NCI-H526 treated with DMSO at 0.1 percent for 48 hours (cell line): Measurements from ENCODE around the gene TBKBP1.
"Not testable (repeated sequence)": the region's sequence is repeated elsewhere in the genome, so short reads cannot be mapped to it uniquely, and the experiment has no call there.

Experiments used
- DNase-seq: peaks from one replicate; lab custom pipeline; 2025; lab: John Stamatoyannopoulos, UW

Gene TBKBP1

DNA sequence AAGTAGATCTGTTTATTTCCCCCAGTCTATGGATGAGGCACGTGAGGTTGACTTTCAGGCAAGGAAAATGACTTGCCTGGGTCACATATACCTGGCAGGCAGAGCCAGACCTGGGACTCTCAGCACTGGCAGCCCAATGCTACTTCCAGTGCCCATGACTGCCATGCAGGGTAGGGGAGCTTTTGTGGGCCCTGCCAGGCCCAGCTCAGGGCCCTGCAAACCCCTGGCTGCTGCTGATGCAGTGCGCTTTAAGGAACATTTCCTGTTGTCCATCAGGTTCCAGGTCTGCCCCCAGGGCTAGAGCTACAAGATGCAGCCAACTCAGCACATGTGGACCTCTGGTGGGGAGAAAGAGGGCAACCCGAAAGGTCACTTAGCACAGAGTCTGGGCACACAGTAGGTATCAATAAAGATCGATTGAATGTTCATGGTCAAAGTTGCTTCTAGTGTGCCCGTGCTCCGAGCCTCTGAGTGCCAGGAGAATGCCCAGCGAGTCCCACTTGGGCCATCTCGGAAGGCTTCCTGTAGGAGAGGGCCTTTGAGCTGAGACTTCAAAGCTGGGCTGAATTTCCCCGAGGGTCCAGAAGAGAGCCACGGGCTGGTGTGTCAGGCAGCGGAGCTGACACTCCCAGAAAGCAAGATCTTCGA, 38.6 kb downstream of the TBKBP1 start:
- no peak for DNase-seq

DNA sequence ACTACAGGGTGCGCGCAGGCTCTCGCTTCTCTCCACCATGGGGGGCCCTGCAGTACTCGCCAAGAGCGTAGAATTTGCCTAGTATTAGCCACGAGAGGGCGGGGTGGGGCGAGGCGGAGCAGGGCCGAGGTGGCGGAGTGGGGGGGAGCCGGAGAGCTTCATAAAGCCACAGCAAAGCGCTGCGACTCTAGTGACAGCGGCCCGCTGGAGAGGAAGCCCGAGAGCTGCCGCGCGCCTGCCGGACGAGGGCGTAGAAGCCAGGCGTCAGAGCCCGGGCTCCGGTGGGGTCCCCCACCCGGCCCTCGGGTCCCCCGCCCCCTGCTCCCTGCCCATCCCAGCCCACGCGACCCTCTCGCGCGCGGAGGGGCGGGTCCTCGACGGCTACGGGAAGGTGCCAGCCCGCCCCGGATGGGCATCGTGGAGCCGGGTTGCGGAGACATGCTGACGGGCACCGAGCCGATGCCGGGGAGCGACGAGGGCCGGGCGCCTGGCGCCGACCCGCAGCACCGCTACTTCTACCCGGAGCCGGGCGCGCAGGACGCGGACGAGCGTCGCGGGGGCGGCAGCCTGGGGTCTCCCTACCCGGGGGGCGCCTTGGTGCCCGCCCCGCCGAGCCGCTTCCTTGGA, 39.2 kb downstream of the TBKBP1 start, which contains the start of gene TBX21:
Gene TBX21 (plus strand): TSS at position 190 of the 627 bp plus-strand sequence. CDS start 219 bp downstream, at position 409.
- peak; percentile 50 for DNase-seq

GRCh38 chr17:47733674-47734410, 39.9 kb downstream of the TBKBP1 start:
- no peak for DNase-seq

GRCh38 chr17:47735139-47735464, 41.1 kb downstream of the TBKBP1 start:
- DNase-seq = no peak

- no peak for DNase-seq
Measured at GRCh38 chr17:47735536-47736011, 41.6 kb downstream of the TBKBP1 start.

DNA sequence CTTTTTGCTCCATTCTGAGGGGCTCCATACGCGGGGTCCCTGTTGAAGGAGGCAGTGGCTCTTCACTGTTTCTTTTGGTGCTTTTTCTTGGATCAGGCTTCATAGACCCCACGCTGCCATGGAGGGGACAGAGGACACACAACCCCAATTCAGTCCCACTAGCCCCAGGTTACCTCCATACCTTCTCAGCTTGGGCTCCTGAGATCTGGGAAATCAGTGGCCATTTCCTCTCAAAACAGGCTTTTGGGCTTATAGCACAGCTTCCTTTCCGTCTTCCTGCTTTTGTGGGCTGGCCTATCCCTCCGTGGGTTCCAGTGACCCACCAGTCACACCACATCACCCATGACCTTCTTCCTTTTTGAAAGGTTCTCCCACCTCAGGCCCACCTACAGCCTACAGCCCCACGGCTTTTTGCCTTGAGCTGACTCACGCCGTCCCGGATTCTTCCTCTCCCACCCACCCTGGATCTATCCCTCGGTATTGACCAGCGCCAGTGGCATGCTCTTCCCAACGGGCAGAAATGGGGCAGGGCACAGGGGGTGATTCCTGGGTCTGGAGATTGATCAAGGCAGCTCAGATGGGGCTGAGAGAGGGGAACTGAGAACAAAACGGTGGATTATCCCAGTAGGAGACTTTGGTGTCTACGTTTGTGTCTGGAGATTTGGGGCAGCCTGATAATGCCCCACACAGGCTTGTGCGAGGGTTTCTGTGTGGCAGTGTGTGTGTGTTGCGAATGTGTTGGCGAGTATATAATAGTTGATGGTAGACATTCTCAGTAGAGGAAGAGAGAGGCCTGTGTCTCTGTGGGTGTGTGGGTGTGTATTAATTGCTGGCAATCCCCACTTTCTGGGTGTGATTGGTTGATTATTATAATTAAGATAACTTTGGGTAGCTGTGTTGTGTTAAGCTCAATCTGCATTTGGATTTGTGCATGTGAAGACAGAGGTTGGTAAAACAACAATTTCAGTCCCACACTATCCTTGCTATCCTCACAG, 42.8 kb downstream of the TBKBP1 start:
- no peak for DNase-seq

- DNase-seq = no peak
Measured at GRCh38 chr17:47738178-47738577, 44.2 kb downstream of the TBKBP1 start.

GRCh38 chr17:47739150-47739549, 45.2 kb downstream of the TBKBP1 start:
- DNase-seq = no peak

DNA sequence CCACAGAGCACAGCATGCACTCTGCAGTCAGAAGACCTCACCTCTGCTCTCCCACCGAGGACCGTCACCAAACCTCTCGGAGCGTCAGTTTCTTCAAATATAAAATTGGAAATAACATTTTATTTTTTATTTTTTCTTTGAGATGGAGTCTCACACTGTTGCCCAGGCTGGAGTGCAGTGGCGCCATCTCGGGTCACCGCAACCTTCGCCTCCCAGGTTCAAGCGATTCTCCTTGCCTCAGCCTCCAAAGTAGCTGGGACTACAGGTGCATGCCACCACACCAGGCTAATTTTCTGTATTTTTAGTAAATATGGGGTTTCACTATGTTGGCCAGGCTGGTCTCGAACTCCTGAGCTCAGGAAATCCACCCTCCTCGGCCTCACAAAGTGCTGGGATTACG, 46.0 kb downstream of the TBKBP1 start:
- DNase-seq = not testable (repeated sequence)

GRCh38 chr17:47741109-47741792, 47.3 kb downstream of the TBKBP1 start:
- DNase-seq = no peak

DNA sequence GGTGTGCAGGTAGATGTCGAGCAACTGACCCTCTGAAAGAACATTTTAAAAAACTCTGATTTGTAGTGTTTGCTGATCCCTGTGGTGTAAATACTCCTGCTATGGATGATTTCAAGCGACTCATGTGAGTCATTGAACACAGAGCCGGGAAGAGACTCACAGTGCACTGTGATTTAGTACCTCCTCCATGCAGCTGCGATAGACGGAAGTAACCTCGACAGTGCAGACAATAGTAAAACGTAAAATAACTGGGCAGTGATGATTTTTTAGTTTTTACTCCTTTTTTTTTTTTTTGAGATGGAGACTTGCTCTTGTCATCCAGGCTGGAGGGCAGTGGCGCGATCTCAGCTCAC, 47.8 kb downstream of the TBKBP1 start:
- DNase-seq = no peak

- no peak for DNase-seq
Measured at GRCh38 chr17:47742319-47743181, 48.6 kb downstream of the TBKBP1 start.

- DNase-seq = no peak
Measured at GRCh38 chr17:47744168-47745036, 50.4 kb downstream of the TBKBP1 start.

DNA sequence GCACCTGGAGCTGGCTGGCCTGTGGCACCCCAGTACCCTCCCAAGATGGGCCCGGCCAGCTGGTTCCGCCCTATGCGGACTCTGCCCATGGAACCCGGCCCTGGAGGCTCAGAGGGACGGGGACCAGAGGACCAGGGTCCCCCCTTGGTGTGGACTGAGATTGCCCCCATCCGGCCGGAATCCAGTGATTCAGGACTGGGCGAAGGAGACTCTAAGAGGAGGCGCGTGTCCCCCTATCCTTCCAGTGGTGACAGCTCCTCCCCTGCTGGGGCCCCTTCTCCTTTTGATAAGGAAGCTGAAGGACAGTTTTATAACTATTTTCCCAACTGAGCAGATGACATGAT, 51.0 kb downstream of the TBKBP1 start:
- DNase-seq = no peak

- no peak for DNase-seq
Measured at GRCh38 chr17:47751471-47751870, 57.5 kb downstream of the TBKBP1 start.

- no peak for DNase-seq
Measured at GRCh38 chr17:47757386-47757785, 63.4 kb downstream of the TBKBP1 start.

DNA sequence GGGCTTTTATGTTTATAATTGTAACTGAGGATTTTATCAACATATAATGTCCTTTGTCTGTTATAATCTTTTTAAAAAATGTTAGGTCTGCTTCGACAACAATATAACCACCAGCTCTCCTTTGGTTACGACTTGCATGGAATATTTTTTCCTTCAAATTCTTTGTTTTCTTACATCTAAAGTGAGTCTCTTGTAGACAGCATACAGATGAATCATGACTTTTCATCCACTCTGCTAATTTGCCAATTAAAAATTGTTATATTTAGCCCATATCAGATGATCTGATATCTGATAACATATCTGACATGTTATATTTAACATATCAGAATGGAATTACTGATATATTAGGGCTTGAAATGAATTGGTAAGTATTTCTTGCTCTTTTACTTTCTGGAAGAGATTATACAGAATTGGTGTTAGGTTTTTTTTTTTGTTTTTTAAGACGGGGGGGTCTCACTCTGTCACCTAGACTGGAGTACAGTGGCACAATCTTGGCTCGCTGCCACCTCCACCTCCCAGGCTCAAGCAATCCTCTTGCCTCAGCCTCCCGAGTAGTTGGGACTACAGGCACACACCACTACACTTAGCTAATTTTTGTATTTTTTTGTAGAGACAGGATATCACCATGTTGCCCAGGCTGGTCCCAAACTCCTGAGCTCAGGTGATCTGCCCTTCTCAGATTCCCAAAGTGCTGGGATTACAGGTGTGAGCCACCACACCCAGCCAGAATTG, 66.6 kb downstream of the TBKBP1 start:
- DNase-seq = no peak
